HG03066 (cell line): ENCODE data around the gene AGFG2.
A peak's percentile ranks its signal among the peaks of the same experiment; 100 is the strongest.
"Not testable (repeated sequence)": the region's sequence is repeated elsewhere in the genome, so short reads cannot be mapped to it uniquely, and the experiment has no call there.

Experiments used
- ATAC-seq: cut with Tn5 transposase; IDR thresholded peaks from one replicate; pipeline ENCODE4 v1.9.1; 2021; ENCODE audit warnings: low read depth; ENCODE audit not compliant: unreplicated experiment

The AGFG2 gene

DNA sequence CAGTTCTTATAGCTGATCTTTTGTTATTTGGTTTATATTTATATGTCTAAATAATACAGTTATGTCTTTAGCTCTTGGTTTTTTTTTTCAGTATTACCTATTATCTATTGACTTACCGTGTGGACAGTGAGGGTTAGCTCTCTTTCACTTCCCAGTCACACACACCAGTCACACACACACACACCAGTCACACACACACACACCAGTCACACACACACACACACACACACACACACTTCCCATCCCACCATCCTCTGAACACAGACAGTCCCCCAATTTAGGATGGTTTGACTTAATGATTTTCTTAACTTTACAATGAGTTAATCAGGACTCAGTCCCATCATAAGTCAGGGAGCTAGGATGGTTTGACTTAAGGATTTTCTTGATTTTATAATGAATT lies 18.9 kb upstream of the AGFG2 start:
- ATAC-seq: no peak

DNA sequence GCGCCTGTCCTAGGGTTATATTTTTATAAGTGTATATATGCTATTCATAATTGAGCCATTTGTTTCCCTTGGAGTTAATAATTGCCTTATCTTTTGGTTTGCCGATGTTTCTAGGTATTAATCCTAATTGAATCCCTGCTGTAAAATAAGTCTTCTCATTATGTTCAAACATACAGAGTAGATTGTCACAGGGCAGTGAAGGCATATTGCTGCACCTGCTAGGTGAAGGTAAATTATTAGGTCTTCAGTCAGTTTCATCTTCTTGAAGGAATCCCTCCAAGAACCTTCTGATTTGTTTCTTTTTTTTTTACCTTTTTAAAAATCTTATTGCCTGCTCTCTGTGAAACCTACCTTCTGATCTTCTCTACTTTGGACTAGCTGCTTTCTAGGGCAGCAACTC lies 17.9 kb upstream of the AGFG2 start:
- no peak for ATAC-seq

DNA sequence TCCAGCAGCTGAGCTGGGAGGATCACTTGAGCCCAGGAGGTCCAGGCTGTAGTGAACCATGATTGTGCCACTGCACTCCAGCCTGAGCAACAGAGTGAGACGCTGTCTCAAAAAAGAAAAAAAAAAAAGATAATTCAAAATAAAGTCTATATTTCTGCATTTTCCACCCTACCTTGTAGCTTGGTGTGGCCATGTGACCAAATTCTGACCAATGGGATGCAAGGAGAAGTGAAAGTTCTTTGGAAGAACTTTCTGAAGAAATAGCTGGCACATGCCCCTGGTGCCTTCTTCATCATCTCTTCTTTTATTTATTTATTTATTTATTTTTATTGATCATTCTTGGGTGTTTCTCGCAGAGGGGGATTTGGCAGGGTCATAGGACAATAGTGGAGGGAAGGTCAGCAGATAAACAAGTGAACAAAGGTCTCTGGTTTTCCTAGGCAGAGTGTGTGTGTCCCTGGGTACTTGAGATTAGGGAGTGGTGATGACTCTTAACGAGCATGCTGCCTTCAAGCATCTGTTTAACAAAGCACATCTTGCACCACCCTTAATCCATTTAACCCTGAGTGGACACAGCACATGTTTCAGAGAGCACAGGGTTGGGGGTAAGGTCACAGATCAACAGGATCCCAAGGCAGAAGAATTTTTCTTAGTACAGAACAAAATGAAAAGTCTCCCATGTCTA lies 17.0 kb upstream of the AGFG2 start:
- ATAC-seq: not testable (repeated sequence)

DNA sequence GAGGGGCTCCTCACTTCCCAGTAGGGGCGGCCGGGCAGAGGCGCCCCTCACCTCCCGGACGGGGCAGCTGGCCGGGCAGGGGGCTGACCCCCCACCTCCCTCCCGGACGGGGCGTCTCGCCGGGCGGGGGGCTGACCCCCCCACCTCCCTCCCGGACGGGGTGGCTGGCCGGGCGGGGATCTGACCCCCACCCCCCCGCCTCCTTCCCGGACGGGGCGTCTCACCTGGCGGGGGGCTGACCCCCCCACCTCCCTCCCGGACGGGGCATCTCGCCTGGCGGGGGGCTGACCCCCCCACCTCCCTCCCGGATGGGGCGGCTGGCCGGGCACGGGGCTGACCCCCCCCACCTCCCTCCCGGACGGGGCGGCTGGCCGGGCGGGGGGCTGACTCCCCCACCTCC lies 15.8 kb upstream of the AGFG2 start:
- ATAC-seq: not testable (repeated sequence)

DNA sequence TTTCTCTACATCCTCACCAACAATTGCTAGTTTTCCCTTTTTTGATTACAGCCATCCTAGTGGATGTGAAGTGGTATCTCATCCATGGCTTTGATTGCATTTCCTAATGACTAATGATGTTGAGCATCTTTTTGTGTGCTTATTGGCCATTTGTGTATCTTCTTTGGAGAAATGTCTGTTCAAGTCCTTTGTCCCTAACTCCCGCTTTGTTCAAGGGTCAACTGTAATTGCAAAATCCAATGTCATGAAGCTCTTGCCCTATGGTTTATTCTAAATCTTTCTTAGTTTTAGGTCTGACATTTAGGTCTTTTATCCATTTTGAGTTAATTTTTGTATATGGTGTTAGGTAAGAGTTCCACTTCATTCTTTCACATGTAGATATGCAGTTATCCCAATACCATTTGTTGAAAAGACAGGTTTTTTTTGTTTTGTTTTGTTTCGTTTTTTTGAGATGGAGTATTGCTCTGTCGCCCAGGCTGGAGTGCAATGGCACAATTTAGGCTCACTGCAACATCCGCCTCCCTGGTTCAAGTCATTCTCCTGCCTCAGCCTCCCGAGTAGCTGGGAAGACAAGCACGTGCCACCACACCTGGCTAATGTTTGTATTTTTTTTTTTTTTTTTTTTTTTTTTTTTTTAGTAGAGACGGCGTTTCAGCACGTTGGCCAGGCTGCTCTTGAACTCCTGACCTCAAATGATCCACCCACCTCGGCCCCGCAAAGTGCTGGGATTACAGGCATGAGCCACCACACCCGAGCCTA lies 10.7 kb upstream of the AGFG2 start:
- not testable (repeated sequence) for ATAC-seq

DNA sequence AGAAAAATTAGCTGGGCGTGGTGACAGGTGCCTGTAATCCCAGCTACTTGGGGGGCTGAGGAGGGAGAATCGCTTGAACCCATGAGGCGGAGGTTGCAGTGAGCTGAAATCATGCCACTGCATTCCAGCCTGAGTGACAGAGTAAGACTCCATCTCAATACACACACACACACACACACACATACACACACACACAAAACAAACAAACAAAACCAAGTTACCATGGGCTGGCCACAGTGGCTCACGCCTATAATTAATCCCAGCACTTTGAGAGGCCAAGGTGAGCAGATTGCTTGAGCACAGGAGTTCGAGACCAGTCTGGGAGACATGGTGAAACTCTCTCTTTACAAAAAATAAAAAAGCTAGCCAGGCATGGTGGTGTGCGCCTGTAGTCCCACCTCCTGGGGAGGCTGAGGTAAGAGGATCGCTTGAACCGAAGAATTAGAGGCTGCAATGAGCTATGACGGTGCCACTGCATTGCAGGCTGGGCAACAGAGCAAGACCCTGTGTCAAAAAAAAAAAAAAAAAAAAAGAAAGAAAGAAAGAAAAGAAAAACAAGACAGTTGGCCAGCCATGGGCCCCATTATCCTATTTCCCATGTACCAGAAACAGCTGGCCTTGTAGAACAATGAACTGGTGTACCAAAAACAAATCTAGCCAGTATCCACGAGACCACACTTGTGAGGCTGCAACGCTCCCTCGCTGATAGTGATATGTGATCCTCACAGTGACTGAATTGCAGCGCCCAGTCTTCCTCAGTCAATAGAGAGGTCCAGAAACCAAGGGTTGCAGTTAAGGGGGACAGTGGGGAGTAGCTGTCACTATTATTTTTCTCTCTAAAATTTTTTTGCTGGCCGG lies 6.6 kb upstream of the AGFG2 start:
- ATAC-seq: no peak

DNA sequence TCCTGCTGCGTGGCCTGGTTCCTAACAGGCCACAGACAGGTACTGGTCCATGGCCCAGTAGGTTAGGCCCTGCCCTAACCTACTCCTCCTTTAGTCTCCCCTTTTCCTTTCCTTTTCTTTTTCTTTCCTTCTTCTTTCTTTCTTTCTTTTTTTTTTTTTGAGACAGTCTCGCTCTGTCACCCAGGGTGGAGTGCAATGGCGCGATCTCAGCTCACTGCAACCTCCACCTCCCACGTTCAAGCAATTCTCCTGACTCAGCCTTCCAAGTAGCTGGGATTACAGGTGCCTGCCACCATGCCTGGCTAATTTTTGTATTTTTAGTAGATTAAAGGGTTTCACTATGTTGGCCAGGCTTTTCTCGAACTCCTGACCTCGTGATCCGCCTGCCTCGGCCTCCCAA lies 3.0 kb upstream of the AGFG2 start:
- ATAC-seq: not testable (repeated sequence)

DNA sequence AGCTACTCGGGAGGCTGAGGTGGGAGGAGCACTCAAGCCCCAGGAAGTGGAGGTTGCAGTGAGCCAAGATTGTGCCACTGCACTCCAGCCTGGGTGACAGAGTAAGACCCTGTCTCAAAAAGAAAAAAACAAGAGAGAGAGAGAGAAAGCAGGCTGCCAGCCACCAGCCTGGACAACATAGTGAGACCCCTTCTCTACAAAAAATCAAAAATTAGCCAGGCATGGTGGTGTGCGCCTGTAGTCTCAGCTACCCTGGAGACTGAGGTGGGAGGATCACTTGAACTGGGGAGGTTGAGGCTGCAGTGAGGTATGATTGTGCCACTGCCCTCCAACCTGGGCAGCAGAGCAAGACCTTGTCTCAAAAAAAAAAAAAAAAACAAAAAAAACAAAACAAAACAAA lies 2.3 kb upstream of the AGFG2 start:
- ATAC-seq: not testable (repeated sequence)

DNA sequence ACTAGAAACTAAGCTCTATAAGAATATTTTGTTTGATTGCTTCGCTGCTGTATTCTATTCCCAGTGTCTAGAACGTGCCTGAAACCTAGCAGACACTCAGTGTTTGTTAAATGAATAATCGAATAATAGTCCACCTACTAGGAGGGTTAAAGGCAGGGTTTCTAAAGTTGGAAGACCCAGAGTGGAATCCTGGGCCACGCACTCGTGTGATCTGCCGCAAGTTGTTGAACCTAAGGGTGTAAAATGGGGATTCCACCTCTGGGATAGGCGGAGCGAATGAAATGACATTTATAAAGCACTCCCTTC lies 702 bp upstream of the AGFG2 start:
- ATAC-seq: no peak

DNA sequence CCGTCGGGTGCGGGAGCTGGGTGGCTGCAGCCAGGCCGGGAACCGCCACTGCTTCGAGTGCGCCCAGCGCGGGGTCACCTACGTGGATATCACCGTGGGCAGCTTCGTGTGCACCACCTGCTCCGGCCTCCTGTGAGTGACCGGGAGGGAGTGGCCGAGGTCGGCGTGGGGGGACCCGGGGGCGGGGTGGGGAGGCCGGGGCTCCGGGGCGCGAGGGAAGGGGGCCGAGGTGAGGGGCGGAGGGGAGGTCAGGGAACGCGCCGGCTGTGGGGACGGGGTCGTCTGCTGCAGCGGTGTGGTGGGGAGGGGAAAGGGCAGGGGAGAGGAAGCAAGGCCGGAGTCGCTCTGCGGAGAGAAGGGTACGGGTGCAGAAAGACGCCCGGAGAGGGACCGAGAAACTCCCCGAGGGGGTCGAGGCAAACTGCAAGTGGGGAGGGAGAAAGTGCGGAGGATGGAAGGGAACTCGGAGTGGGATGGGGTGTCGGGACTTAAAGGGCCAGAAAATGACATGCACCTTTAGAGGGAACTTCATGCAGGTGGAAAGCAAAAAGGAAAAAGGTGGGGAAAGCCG lies 518 bp downstream of the AGFG2 start:
- no peak for ATAC-seq

DNA sequence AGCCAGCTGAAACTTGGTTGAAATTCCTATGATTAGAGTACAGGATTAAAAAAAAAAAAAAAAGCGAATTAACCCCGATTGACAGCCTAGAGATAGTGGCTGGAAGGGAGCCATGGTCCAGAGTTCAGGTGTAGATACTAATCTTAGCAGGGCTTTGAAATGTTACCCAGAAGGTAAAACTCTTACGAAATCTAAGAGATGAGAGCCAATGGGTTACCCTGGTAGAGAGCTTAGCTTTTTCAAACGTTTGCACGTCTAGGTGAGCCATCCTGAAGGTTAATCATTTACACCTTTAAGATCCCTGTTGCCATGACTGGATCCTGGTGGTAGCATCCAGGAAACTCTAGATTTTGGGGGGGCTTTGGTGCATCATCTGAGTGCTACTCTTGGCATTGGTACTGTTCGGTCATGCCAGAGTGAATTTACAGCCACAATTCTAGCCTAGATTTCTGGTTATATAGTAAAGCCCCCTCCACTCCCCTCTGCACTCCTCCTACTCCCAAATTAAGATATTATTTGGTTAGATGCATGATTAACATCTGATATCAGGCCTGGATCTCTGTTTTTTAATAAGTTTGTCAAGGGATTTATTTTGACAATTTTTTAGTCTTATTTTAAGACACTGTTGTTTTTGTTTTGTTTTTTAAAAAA lies 1.2 kb downstream of the AGFG2 start:
- no peak for ATAC-seq

DNA sequence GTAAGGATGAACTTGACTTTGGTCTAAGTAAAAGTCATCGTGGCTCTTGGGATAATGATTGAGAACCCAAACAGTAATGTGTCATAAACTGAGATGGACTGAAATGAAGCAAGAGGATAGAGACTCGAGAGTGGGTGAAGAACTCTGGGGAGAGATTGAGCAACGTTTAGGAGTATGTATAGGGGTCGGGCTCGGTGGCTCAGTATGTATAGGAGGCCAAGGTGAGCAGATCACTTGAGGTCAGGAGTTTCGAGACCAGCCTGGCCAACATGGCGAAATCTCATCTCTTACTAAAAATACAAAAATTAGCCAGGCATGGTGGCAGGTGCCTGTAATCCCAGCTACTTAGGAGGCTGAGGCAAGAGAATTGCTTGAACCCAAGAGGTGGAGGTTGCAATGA lies 2.3 kb downstream of the AGFG2 start:
- not testable (repeated sequence) for ATAC-seq

DNA sequence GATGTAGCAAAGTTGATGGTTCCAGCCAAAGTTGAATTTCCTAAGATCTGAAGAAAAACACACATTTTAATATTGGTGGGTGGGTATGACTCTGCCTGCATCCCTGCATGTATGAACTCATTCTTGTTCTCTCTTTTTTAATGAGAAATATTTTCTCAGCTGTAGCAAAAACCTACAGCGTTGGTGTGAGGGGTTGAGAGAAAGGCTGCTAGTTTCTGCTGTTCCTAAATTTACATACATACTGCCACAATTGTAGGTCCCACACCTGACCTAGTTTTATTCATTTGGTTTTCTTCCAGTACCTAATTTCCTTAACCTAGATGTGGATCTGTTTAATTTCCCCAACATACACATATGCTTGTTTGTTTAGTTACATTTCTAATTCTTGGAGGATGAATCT lies 4.6 kb downstream of the AGFG2 start:
- no peak for ATAC-seq

DNA sequence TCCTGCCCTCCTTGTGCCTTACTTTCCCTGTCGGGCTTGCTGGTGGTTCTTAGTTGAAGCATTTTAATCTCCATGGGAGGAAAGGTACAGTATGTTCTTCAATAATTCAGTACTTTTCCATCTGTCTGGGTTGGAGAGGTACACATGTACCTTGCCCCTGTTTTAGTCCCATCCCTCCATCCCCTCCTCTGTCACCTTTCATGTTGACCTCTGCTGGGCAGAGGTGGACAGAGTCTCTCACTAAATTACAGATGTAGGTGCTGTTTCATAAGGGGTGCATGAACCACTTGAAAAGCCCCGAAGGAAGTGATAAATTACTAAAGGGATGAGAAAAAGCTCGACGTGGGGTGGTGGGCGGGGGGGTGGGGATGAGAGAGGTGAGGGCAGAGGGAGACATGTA lies 5.4 kb downstream of the AGFG2 start:
- no peak for ATAC-seq

DNA sequence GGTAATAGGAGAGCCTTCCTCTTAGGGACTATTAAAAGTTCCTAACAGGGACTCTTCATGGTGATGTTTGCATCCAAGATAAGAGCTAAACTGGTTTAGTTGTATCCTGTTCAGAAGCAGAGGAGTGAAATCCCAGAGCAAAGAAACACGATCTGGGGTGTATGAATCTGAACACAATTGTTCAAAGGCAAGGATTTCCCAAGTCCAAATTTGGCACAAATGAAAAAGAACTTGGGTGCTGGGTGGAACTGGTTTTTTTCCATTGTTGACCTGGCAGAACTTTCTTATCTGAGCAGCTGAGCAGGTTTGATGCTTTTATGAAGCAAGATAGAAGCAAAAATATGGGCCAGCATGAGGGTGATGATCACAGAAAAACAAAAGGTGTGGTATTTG lies 6.0 kb downstream of the AGFG2 start:
- no peak for ATAC-seq

DNA sequence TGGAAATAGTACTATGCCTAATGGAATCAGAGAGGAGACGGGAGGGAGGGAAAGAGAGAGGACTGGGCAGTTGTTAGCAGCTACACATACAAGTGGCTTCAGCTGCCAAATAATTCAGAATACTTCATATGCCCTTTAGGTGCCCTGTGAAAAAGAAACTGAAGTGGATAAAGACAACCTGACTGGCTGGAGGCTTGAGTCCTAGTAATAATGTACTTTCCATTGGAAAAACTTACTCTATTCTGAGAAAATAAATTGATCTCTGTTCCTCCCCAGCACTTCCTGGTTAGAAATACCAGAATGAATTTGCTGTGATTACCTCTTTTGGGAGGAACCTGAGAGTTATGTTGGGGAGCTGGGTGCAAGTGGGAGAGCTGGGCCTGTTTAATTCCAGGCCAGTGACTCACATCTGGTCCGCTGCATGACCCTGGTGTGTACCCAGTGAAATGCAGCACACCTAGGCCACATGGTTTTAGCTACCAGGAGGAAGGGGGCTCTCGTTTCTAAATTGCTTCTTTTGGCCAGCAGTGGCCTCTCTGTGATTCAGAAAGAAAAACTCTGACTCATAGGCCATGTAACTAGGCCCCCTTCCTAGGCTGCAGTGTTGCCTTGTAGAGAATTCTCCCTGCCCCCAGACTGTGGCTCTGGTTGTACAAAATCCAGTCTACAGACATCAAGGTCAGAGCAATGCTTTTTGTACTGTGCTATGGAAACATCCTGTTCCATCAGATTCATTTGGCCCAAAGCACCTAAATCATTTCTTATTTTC lies 6.5 kb downstream of the AGFG2 start:
- no peak for ATAC-seq

DNA sequence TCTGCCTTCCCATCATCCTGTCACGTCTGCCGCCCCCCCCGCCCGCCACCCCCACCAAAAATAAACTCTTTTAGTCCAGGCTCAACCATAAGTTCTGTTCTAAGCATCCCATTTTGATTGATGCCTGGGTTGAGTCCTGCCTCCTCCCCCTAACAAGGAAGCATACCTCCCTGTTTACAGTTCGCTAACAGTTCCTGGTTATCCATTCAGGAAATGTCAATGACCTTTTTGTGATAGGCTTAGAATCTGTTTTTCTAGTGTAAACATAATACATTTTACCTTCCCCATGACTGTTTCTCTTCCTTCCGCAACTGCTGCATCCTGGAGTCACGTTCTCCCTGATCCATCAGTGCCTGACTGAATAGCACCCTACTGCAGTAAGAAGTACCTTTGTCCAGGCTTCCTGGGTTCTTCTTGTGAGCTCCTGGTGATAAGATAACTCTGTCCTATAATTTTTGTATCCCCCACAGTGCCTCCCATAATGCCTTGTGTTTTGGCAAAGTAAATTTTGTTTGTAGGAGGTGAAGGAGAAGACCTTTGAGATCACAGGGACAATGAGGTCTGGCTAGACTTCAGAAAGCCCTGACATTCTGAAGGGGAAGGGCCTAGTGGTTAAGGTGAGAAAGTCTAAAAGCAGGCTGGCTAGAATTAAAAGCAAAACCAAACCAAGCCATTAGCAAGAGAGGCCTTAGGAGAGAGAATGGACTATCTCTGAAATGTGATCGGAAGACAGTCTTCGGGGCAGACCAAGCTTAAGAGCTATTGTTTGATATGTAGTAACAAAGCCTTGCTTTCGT lies 7.3 kb downstream of the AGFG2 start:
- peak; percentile 45 for ATAC-seq

DNA sequence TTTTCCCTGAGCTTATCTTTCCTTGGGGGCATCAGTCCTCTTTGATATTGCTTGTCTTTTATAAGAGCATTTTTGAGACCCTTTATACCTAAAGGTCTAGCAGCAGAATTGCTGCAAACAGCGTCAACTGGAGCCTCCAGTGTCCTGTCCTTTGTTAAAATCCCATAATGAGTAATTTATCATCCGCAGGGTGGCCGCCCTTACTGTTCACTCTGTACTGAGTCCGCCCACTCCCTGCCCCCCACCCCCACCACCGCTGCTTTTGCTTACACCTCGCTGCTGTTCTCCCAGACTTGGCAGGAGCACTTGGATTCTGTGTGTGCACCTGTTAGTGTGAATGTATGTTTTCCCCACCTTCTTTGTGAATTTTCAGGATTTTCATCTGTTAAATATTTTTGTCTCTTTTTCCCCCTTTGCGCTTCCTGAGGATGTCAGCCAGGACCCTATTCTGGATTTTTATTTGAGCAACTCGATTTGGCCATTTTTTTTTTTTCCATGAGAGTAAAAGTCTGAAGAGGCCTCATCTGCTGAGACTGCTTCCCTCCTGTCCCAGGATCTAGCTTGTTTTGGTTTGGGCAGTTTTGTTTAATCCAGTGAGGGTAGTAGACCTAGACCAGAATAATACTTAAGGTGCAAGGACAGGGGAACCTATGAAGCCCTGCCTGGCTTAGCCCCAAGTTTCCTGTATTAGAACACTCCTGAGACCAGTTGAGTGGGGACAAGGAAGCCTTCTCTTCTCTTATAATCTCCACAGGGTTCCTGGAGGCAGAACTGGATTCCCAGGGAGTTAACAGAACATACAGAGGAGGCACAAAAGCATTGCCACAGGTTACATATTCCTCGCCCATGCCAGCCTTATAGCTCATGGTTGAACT lies 8.2 kb downstream of the AGFG2 start:
- ATAC-seq: no peak
